ENCODE data around the gene CUEDC1. TPM values are rescaled to one million over a fixed set of nuclear protein-coding genes. Genes with fewer than 3 reads are reported as not detected.

CUEDC1 gene
- total and polyA plus RNA-seq, 4 donors = 19.7 to 55.7 (median 29.2) TPM

DNA sequence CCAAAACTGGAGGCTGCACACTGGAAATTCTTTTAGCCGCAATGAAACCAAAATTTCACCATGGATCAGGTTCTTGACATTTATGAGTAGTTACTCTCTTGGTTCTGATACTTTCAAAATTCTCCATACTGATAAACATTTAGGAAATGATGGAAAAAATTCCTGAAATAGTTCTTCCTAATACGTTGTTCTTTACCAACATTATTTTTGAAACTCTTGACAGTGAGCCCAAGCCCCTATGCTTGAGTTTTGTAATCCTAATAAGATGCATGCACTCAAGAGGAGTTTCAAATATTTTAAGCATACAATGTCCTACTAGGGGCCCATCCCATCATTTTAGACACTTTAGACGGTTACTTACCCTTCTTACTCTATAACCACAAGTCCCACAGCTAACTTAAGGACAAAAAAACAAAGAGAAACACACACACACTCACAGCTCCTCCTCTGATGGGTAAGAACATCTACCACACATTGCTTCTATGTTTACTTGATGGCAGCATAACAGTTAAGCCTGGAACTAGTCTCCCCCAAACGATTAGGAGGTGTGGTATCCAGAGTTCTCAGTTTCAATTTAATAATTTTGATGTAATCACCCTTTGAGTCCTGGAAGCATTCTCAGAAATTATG is 29.2 kb upstream of the CUEDC1 start:
- Histone ChIP-seq H3K4me1 (ENCODE audit: control insufficient read depth in 5 of 5, insufficient read depth in 5 of 5, low read length in 5 of 5) (peaks cover 7 to 54% (median 32%) of the 10 kb centered on the region in 5 donors), H3K27me3 (ENCODE audit: control insufficient read depth in 3 of 3, insufficient read depth in 3 of 3, low read length in 2 of 3) (no peaks in the 10 kb centered on the region), H3K9ac (ENCODE audit: insufficient read depth in 1 of 2, low read length in 2 of 2) (peak overlapping the region in 1 of 2 donors; percentile 40), H3K9me3 (ENCODE audit: control insufficient read depth in 4 of 4, insufficient read depth in 3 of 4, low read length in 3 of 4) (no peaks in the 10 kb centered on the region), H3K4me3 (no peak overlapping the region), H3K27ac (ENCODE audit: low read depth in 1 of 2, low read length in 1 of 2) (peak overlapping the region in 1 of 2 donors; percentile 59), H3K36me3 (ENCODE audit: control insufficient read depth in 4 of 4, insufficient read depth in 4 of 4, low read length in 4 of 4) (peaks cover 2 to 27% (median 11%) of the 10 kb centered on the region in 4 donors)
- 34 to 45% methylated on average over 4 of the region's 4 CpGs for WGBS, 2 donors
- TF ChIP-seq, protein P1, sequence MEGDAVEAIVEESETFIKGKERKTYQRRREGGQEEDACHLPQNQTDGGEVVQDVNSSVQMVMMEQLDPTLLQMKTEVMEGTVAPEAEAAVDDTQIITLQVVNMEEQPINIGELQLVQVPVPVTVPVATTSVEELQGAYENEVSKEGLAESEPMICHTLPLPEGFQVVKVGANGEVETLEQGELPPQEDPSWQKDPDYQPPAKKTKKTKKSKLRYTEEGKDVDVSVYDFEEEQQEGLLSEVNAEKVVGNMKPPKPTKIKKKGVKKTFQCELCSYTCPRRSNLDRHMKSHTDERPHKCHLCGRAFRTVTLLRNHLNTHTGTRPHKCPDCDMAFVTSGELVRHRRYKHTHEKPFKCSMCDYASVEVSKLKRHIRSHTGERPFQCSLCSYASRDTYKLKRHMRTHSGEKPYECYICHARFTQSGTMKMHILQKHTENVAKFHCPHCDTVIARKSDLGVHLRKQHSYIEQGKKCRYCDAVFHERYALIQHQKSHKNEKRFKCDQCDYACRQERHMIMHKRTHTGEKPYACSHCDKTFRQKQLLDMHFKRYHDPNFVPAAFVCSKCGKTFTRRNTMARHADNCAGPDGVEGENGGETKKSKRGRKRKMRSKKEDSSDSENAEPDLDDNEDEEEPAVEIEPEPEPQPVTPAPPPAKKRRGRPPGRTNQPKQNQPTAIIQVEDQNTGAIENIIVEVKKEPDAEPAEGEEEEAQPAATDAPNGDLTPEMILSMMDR (IDR thresholded peaks at IDR 0.05; ENCODE audit: control extremely low read depth, extremely low read depth) = no peak
- ATAC-seq (ENCODE audit: insufficient read depth, low FRiP score) = no peak
- DNase-seq = no peak

GRCh38 chr17:57983446-57983845 is 28.2 kb upstream of the CUEDC1 start:
- Histone ChIP-seq H3K27ac (ENCODE audit: low read depth in 1 of 2, low read length in 1 of 2) (no peak overlapping the region), H3K36me3 (ENCODE audit: control insufficient read depth in 4 of 4, insufficient read depth in 4 of 4, low read length in 4 of 4) (peaks cover 5 to 35% (median 17%) of the 10 kb centered on the region in 4 donors), H3K9ac (ENCODE audit: insufficient read depth in 1 of 2, low read length in 2 of 2) (peak overlapping the region in 1 of 2 donors; percentile 2), H3K9me3 (ENCODE audit: control insufficient read depth in 4 of 4, insufficient read depth in 3 of 4, low read length in 3 of 4) (no peaks in the 10 kb centered on the region), H3K4me3 (no peak overlapping the region), H3K27me3 (ENCODE audit: control insufficient read depth in 3 of 3, insufficient read depth in 3 of 3, low read length in 2 of 3) (no peaks in the 10 kb centered on the region), H3K4me1 (ENCODE audit: control insufficient read depth in 5 of 5, insufficient read depth in 5 of 5, low read length in 5 of 5) (peaks cover 7 to 45% (median 26%) of the 10 kb centered on the region in 5 donors)
- TF ChIP-seq, protein P1 (IDR thresholded peaks at IDR 0.05; ENCODE audit: control extremely low read depth, extremely low read depth) = no peak
- 70 to 92% methylated on average over 1 of the region's 1 CpG for WGBS, 2 donors
- no peak for DNase-seq
- ATAC-seq (ENCODE audit: insufficient read depth, low FRiP score) = no peak

- 73 to 86% methylated on average over 14 of the region's 14 CpGs for WGBS, 2 donors
- Histone ChIP-seq H3K27me3 (ENCODE audit: control insufficient read depth in 3 of 3, insufficient read depth in 3 of 3, low read length in 2 of 3) (no peaks in the 10 kb centered on the region), H3K27ac (ENCODE audit: low read depth in 1 of 2, low read length in 1 of 2) (no peak overlapping the region), H3K36me3 (ENCODE audit: control insufficient read depth in 4 of 4, insufficient read depth in 4 of 4, low read length in 4 of 4) (peaks cover 7 to 40% (median 23%) of the 10 kb centered on the region in 4 donors), H3K4me3 (no peak overlapping the region), H3K9me3 (ENCODE audit: control insufficient read depth in 4 of 4, insufficient read depth in 3 of 4, low read length in 3 of 4) (no peaks in the 10 kb centered on the region), H3K4me1 (ENCODE audit: control insufficient read depth in 5 of 5, insufficient read depth in 5 of 5, low read length in 5 of 5) (peaks cover 7 to 44% (median 26%) of the 10 kb centered on the region in 5 donors), H3K9ac (ENCODE audit: insufficient read depth in 1 of 2, low read length in 2 of 2) (peak overlapping the region in 1 of 2 donors; percentile 24)
- ATAC-seq (ENCODE audit: insufficient read depth, low FRiP score) (no peak), DNase-seq (no peak)
- TF ChIP-seq, protein P1 (IDR thresholded peaks at IDR 0.05; ENCODE audit: control extremely low read depth, extremely low read depth) = no peak
These were observed 27.4 kb upstream of the CUEDC1 start for GRCh38 chr17:57982452-57983170.

Data from lung (tissue), 12 donors.